ENCODE results near the gene TMEM9B. TPM values are rescaled to one million over a fixed set of nuclear protein-coding genes. Genes with fewer than 3 reads are reported as not detected.
A peak's percentile ranks its signal among the peaks of the same experiment; 100 is the strongest.

Gene TMEM9B
- polyA plus RNA-seq, 1 of the 3 experiments (the other 2 are of a cell fraction): 21.8 TPM

- ChIA-PET POLR2A (no interaction called here), CTCF (interaction anchor here (0.9 to 2.9 kb wide), 3 partner anchors 17 to 164 kb away, joined by 3 to 12 read pairs (median 6); no protein-coding TSS in a partner anchor)
- Histone ChIP-seq H3K27me3 (ENCODE audit: insufficient read depth) (no peaks in the 10 kb centered on the region), H3K9ac (no peak within 1 kb of the TSS), H3K9me2 (no peaks in the 10 kb centered on the region), H3K79me2 (ENCODE audit: insufficient read depth) (no peaks in the 10 kb centered on the region; the same call in 1 of the 2 replicates), H3K36me3 (replicated peaks in 1 of 2; ENCODE audit: control insufficient read depth in 1 of 2, insufficient read depth in 2 of 2, low read length in 1 of 2) (peaks cover 6 to 8% of the 10 kb centered on the region in 2 experiments), H3K4me2 (no peak within 1 kb of the TSS), H3F3A (replicated peaks; ENCODE audit: insufficient read depth) (no peaks in the 10 kb centered on the region), H3K4me1 (ENCODE audit: control insufficient read depth in 1 of 2, insufficient read depth in 2 of 2, low read depth in 1 of 2, low read length in 1 of 2) (no peaks in the 10 kb centered on the region; a peak in 2 of 4 replicates), H3K4me3 (ENCODE audit: low read depth in 2 of 2, low read length in 1 of 2) (no peak within 1 kb of the TSS), H2AFZ (ENCODE audit: low read depth) (peak within 1 kb of the TSS; percentile 36; the same call in 1 of the 2 replicates), H3K9me3 (no peaks in the 10 kb centered on the region), H4K20me1 (ENCODE audit: insufficient read depth) (no peaks in the 10 kb centered on the region), H3K27ac (ENCODE audit: low read depth in 2 of 2, low read length in 1 of 2) (peak within 1 kb of the TSS in 1 of 2 experiments; percentile 23; a peak in 1 of 4 replicates)
- DNase-seq: no peak
- TF ChIP-seq TCF12 (IDR thresholded peaks at IDR 0.05) (no peak), FOXJ3 (CRISPR knock-in tag; IDR thresholded peaks at IDR 0.05) (no peak), EP300 (IDR thresholded peaks at IDR 0.05; ENCODE audit: borderline replicate concordance in 1 of 2, low read depth in 1 of 2, low read length in 1 of 2) (no peak), JUND (IDR thresholded peaks at IDR 0.05) (no peak), RXRA (IDR thresholded peaks at IDR 0.05; ENCODE audit: borderline replicate concordance, low read depth) (no peak), CTCF (IDR thresholded peaks at IDR 0.05) (no peak)
- WGBS (ENCODE audit: low lambda C conversion rate): 55% methylated on average over 5 of the region's 5 CpGs
Observed at GRCh38 chr11:8942518-8943066, 21.6 kb downstream of the TMEM9B start, which contains the start of gene ASCL3. TSS of gene ASCL3 (minus strand) at chr11:8943016. CDS start at chr11:8938161, 4,855 bp downstream.

- H3F3A ChIP-seq (replicated peaks; ENCODE audit: insufficient read depth): no peaks in the 10 kb centered on the region
- POLR2A ChIA-PET: no interaction called here
- WGBS (ENCODE audit: low lambda C conversion rate): 84% methylated on average over 8 of the region's 8 CpGs
- DNase-seq: no peak
- no peaks in the 10 kb centered on the region; a peak in 2 of 4 replicates for H3K4me1 ChIP-seq (ENCODE audit: control insufficient read depth in 1 of 2, insufficient read depth in 2 of 2, low read depth in 1 of 2, low read length in 1 of 2)
- H4K20me1 ChIP-seq (ENCODE audit: insufficient read depth): no peaks in the 10 kb centered on the region
- no peaks in the 10 kb centered on the region for H3K9me3 ChIP-seq
- TF ChIP-seq USF2 (IDR thresholded peaks at IDR 0.05; ENCODE audit: borderline replicate concordance, low read depth, low read length) (no peak), RFX5 (IDR thresholded peaks at IDR 0.05; ENCODE audit: low read length) (no peak), FOXM1 (IDR thresholded peaks at IDR 0.05; ENCODE audit: low read depth) (no peak), REST (IDR thresholded peaks at IDR 0.05; ENCODE audit: low read depth, low read length) (no peak)
- CTCF ChIA-PET: interaction anchor here (1.0 to 2.9 kb wide), 3 partner anchors 14 to 26 kb away, joined by 3 to 12 read pairs (median 6); no protein-coding TSS in a partner anchor
- no peaks in the 10 kb centered on the region for H3K27me3 ChIP-seq (ENCODE audit: insufficient read depth)
- no peaks in the 10 kb centered on the region; the same call in 1 of the 2 replicates for H3K79me2 ChIP-seq (ENCODE audit: insufficient read depth)
- H3K4me3 ChIP-seq (ENCODE audit: low read depth in 2 of 2, low read length in 1 of 2): no peak overlapping the region
- H2AFZ ChIP-seq (ENCODE audit: low read depth): no peak overlapping the region
- H3K4me2 ChIP-seq: no peak overlapping the region
- no peak overlapping the region for H3K27ac ChIP-seq (ENCODE audit: low read depth in 2 of 2, low read length in 1 of 2)
- no peak overlapping the region for H3K9ac ChIP-seq
- H3K36me3 ChIP-seq (replicated peaks in 1 of 2; ENCODE audit: control insufficient read depth in 1 of 2, insufficient read depth in 2 of 2, low read length in 1 of 2): no peaks in the 10 kb centered on the region
- no peaks in the 10 kb centered on the region for H3K9me2 ChIP-seq
Observed at GRCh38 chr11:8941341-8942103, 22.7 kb downstream of the TMEM9B start.
